Endothelial cell of umbilical vein (primary cell): ENCODE measurements around the gene JPH2.

Experiments used
- EZH2 ChIP-seq: IDR thresholded peaks from 2 replicates; pipeline ENCODE4 v1.6.1; 2012; ENCODE audit warnings: borderline replicate concordance, low read depth, mild to moderate bottlenecking, moderate library complexity, low read length, inconsistent platforms; ENCODE audit not compliant: severe bottlenecking
- JUN ChIP-seq: IDR thresholded peaks from 2 replicates; pipeline ENCODE4 v1.6.1; 2011; ENCODE audit warnings: borderline replicate concordance, low read depth; ENCODE audit not compliant: insufficient read length, insufficient read depth
- MYC ChIP-seq: IDR thresholded peaks from one replicate; pipeline ENCODE4 v1.6.1; 2011; ENCODE audit warnings: mild to moderate bottlenecking, low read depth, low read length
- POLR2A ChIP-seq: IDR thresholded peaks from 2 replicates; pipeline ENCODE4 v1.6.1; 2012; ENCODE audit warnings: low read depth, mild to moderate bottlenecking, control low read depth, low read length
- POLR2AphosphoS5 ChIP-seq: IDR thresholded peaks from 2 replicates; pipeline ENCODE4 v1.6.1; 2012; ENCODE audit warnings: low read depth, mild to moderate bottlenecking, control low read depth, low read length, moderate library complexity; ENCODE audit not compliant: insufficient read depth
- TF ChIP-seq, protein P1 (sequence below), 2 donors: IDR thresholded peaks; 1 replicate in 1 of 2; 2 replicates in 1 of 2; pipeline ENCODE4 v1.5.1; 2011; ENCODE audit warnings: low read length in 2 of 2, mild to moderate bottlenecking in 2 of 2, moderate library complexity in 2 of 2, control low read depth in 1 of 2, inconsistent platforms in 1 of 2, low read depth in 1 of 2; ENCODE audit not compliant: insufficient read depth in 1 of 2; ENCODE audit errors: extremely low read depth in 1 of 2
- TF ChIP-seq, protein P2 (sequence below): IDR thresholded peaks from 2 replicates; pipeline ENCODE4 v1.6.1; 2011; ENCODE audit not compliant: insufficient read depth, insufficient read length

DNA sequence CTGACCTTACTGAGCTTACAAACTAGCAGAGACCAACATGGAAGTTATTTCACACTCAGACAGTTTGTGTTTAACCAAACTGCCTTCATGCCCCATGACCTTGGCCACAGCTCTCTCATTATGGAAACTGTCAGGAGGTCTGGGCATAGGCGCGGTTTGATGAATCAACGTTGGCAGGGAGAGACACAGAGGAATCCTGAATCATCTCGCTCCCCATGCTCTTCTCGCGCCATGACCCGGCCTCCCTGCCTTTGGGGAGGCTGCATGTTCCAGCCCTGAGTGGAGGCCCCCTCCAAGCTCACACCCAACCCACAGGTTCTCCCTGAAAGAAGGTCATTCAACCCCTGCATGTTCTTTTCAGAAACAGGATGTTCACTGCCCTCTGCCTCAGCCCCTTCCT, 44.2 kb upstream of the JPH2 start:
- TF ChIP-seq, protein P1, sequence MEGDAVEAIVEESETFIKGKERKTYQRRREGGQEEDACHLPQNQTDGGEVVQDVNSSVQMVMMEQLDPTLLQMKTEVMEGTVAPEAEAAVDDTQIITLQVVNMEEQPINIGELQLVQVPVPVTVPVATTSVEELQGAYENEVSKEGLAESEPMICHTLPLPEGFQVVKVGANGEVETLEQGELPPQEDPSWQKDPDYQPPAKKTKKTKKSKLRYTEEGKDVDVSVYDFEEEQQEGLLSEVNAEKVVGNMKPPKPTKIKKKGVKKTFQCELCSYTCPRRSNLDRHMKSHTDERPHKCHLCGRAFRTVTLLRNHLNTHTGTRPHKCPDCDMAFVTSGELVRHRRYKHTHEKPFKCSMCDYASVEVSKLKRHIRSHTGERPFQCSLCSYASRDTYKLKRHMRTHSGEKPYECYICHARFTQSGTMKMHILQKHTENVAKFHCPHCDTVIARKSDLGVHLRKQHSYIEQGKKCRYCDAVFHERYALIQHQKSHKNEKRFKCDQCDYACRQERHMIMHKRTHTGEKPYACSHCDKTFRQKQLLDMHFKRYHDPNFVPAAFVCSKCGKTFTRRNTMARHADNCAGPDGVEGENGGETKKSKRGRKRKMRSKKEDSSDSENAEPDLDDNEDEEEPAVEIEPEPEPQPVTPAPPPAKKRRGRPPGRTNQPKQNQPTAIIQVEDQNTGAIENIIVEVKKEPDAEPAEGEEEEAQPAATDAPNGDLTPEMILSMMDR (IDR thresholded peaks at IDR 0.05; ENCODE audit: extremely low read depth in 1 of 2, insufficient read depth in 1 of 2, low read depth in 1 of 2, low read length in 2 of 2): no peak
- TF ChIP-seq POLR2AphosphoS5 (no peak), EZH2 (no peak), JUN (no peak), POLR2A (no peak), MYC (no peak)
- TF ChIP-seq, protein P2, sequence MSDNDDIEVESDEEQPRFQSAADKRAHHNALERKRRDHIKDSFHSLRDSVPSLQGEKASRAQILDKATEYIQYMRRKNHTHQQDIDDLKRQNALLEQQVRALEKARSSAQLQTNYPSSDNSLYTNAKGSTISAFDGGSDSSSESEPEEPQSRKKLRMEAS: no peak
